MM.1S (cell line): ENCODE results near the gene COL6A3.
A peak's percentile ranks its signal among the peaks of the same experiment; 100 is the strongest.

Source experiments
- DNase-seq: peaks from one replicate; pipeline ENCODE4 v3.0.0-alpha.2; 2015
- H2AFZ ChIP-seq: fragments of 300-600 bp; sonication (generic); 2 replicates; pipeline ENCODE4 v1.6.0; 2016; ENCODE audit warnings: antibody characterized with exemption, low read length
- H3F3A ChIP-seq: fragments of 300-600 bp; sonication (generic); 2 replicates; pipeline ENCODE4 v1.6.1; 2016; ENCODE audit warnings: mild to moderate bottlenecking, antibody characterized with exemption, low read length, moderate library complexity, mixed read lengths; ENCODE audit not compliant: insufficient read depth
- H3K27ac ChIP-seq: fragments of 300-600 bp; sonication (generic); 2 replicates; pipeline ENCODE4 v1.5.1; 2016; ENCODE audit warnings: mild to moderate bottlenecking, low read length
- H3K27me3 ChIP-seq: fragments of 300-600 bp; sonication (generic); replicated peaks from 2 replicates; pipeline ENCODE4 v1.6.0; 2016; ENCODE audit warnings: low read length; ENCODE audit not compliant: insufficient read depth
- H3K36me3 ChIP-seq: fragments of 300-600 bp; sonication (generic); replicated peaks from 2 replicates; pipeline ENCODE4 v1.6.1; 2016; ENCODE audit warnings: mild to moderate bottlenecking, low read length, mixed read lengths; ENCODE audit not compliant: insufficient read depth
- H3K4me1 ChIP-seq: fragments of 300-600 bp; sonication (generic); 2 replicates; pipeline ENCODE4 v1.6.1; 2016; ENCODE audit warnings: low read length, mixed read lengths
- H3K4me2 ChIP-seq: fragments of 300-600 bp; sonication (generic); 2 replicates; pipeline ENCODE4 v1.6.0; 2016; ENCODE audit warnings: low read depth, low read length
- H3K4me3 ChIP-seq: fragments of 300-600 bp; sonication (generic); 2 replicates; pipeline ENCODE4 v1.5.1; 2016; ENCODE audit warnings: low read length, mixed read lengths
- H3K79me2 ChIP-seq: fragments of 300-600 bp; sonication (generic); 2 replicates; pipeline ENCODE4 v1.6.1; 2016; ENCODE audit warnings: mixed run types, low read length, mixed read lengths
- H3K9ac ChIP-seq: fragments of 300-600 bp; sonication (generic); 2 replicates; pipeline ENCODE4 v1.6.1; 2016; ENCODE audit warnings: low read length, mixed read lengths
- H3K9me2 ChIP-seq: fragments of 300-600 bp; sonication (generic); replicated peaks from 2 replicates; pipeline ENCODE4 v1.6.1; 2016; ENCODE audit warnings: mild to moderate bottlenecking, low read length, mixed read lengths; ENCODE audit not compliant: insufficient read depth
- H3K9me3 ChIP-seq: fragments of 300-600 bp; sonication (generic); replicated peaks from 2 replicates; pipeline ENCODE4 v1.6.1; 2016; ENCODE audit warnings: mild to moderate bottlenecking, low read length, mixed read lengths; ENCODE audit not compliant: insufficient read depth
- H4K20me1 ChIP-seq: fragments of 300-600 bp; sonication (generic); 2 replicates; pipeline ENCODE4 v1.6.1; 2016; ENCODE audit warnings: mild to moderate bottlenecking, low read length, moderate library complexity, mixed read lengths; ENCODE audit not compliant: insufficient read depth
- EZH2 ChIP-seq: fragments of 300-600 bp; sonication (generic); optimal IDR thresholded peaks from 2 replicates; pipeline ENCODE3; 2017; ENCODE audit warnings: low read depth, mild to moderate bottlenecking, antibody characterized with exemption, low read length, mixed read lengths
- EZH2phosphoT487 ChIP-seq: fragments of 300-600 bp; sonication (generic); IDR thresholded peaks from 2 replicates; pipeline ENCODE4 v1.6.1; 2018; ENCODE audit warnings: antibody characterized with exemption, low read length
- TF ChIP-seq, protein P1 (sequence below): fragments of 300-600 bp; sonication (generic); IDR thresholded peaks from 2 replicates; pipeline ENCODE4 v1.5.1; 2016; ENCODE audit warnings: antibody characterized with exemption, low read length, mixed read lengths

The COL6A3 gene

DNA sequence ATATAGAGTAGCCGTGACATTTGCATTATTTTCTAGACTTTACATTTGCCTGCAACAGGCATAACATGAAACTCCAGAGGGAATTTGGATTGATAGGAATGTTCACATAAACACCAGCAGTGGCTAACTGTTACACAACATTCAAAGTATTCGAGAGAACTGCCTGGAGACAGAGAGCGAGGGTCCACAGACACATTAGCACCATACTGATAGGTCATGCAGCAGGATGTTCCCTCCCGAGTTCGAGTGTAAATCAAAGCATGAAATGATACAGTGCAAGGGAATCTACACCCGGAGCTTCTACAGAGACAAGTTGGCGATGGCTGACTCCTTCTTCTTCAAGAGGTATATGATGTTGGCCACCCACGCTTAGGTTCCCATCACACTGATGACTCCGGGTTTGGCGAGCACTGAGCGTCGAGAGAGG lies 89.5 kb downstream of the COL6A3 start:
- no peak for DNase-seq
- no peak overlapping the region for H3K4me3 ChIP-seq
- H3F3A ChIP-seq, result no peaks in the 10 kb centered on the region
- H4K20me1 ChIP-seq, result no peaks in the 10 kb centered on the region
- no peaks in the 10 kb centered on the region for H3K27me3 ChIP-seq
- no peaks in the 10 kb centered on the region for H3K36me3 ChIP-seq
- H2AFZ ChIP-seq, result no peak overlapping the region
- no peaks in the 10 kb centered on the region for H3K4me1 ChIP-seq
- no peak overlapping the region for H3K4me2 ChIP-seq
- TF ChIP-seq EZH2phosphoT487 (no peak), EZH2 (no peak)
- TF ChIP-seq, protein P1, sequence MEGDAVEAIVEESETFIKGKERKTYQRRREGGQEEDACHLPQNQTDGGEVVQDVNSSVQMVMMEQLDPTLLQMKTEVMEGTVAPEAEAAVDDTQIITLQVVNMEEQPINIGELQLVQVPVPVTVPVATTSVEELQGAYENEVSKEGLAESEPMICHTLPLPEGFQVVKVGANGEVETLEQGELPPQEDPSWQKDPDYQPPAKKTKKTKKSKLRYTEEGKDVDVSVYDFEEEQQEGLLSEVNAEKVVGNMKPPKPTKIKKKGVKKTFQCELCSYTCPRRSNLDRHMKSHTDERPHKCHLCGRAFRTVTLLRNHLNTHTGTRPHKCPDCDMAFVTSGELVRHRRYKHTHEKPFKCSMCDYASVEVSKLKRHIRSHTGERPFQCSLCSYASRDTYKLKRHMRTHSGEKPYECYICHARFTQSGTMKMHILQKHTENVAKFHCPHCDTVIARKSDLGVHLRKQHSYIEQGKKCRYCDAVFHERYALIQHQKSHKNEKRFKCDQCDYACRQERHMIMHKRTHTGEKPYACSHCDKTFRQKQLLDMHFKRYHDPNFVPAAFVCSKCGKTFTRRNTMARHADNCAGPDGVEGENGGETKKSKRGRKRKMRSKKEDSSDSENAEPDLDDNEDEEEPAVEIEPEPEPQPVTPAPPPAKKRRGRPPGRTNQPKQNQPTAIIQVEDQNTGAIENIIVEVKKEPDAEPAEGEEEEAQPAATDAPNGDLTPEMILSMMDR, result no peak
- H3K9ac ChIP-seq, result no peak overlapping the region
- H3K27ac ChIP-seq, result no peak overlapping the region
- H3K9me3 ChIP-seq, result no peaks in the 10 kb centered on the region
- no peaks in the 10 kb centered on the region for H3K9me2 ChIP-seq
- H3K79me2 ChIP-seq, result no peaks in the 10 kb centered on the region

DNA sequence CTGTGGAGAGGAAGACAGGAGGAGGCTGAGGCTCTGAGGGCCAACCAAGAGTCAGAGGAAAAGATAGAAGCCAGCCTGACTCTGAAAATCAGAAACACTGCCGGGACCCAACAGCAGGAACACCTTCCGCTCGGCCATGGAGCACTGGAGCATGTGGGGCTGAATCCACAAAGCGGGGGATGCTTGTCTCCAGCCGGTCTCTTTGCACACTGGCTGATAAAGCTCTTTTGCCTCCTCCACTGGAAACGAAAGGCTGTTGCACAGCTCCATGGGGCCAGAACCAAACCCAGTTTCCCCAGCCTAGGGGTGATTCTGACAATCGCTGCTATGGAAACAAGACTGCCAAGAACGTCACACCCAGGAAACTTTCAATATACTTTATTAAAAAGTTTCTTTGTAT lies 90.3 kb downstream of the COL6A3 start:
- no peak overlapping the region for H3K27ac ChIP-seq
- no peaks in the 10 kb centered on the region for H3K27me3 ChIP-seq
- no peaks in the 10 kb centered on the region for H3F3A ChIP-seq

DNA sequence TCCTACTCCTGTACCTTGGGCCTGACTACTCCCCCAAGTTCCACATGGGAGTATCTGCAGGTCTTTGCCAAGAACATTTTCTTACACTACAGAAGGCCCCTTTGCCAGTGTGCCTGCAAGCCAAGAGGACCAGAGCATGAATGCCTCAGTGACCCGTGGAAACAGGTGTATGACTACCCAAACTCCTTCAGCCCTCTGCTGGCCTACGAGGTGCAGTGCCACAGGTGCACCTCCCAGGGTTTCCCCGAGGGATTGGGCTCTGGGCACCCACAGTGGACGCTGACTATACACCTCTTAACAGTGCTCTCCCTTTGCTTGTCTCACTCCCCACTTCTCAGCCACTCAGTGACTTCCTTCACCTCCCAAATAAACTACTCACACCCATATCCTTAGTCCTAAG lies 91.4 kb downstream of the COL6A3 start:
- no peak overlapping the region for H3K4me2 ChIP-seq
- no peaks in the 10 kb centered on the region for H3K27me3 ChIP-seq

More for the DNA sequence above, 90.3 kb downstream of the COL6A3 start:
- Histone ChIP-seq H2AFZ (no peak overlapping the region), H3K9ac (no peak overlapping the region), H4K20me1 (no peaks in the 10 kb centered on the region), H3K36me3 (no peaks in the 10 kb centered on the region), H3K4me1 (no peaks in the 10 kb centered on the region), H3K9me2 (no peaks in the 10 kb centered on the region), H3K9me3 (no peaks in the 10 kb centered on the region), H3K4me3 (no peak overlapping the region), H3K4me2 (no peak overlapping the region), H3K79me2 (no peaks in the 10 kb centered on the region)
- TF ChIP-seq EZH2, result no peak
- TF ChIP-seq, protein P1, result no peak
- TF ChIP-seq EZH2phosphoT487, result no peak
- DNase-seq, result no peak

More for the DNA sequence above, 91.4 kb downstream of the COL6A3 start:
- H3K79me2 ChIP-seq, result no peaks in the 10 kb centered on the region
- H3F3A ChIP-seq, result no peaks in the 10 kb centered on the region
- no peaks in the 10 kb centered on the region for H3K9me2 ChIP-seq
- no peak overlapping the region for H3K4me3 ChIP-seq
- TF ChIP-seq, protein P1, result peak; percentile 51
- no peak for TF ChIP-seq EZH2phosphoT487
- TF ChIP-seq EZH2, result no peak
- H3K9me3 ChIP-seq, result no peaks in the 10 kb centered on the region
- no peak overlapping the region for H3K9ac ChIP-seq
- H2AFZ ChIP-seq, result no peak overlapping the region
- H4K20me1 ChIP-seq, result no peaks in the 10 kb centered on the region
- peak; percentile 28 for DNase-seq
- no peaks in the 10 kb centered on the region for H3K36me3 ChIP-seq
- H3K4me1 ChIP-seq, result no peaks in the 10 kb centered on the region
- H3K27ac ChIP-seq, result no peak overlapping the region
